Stomach smooth muscle (tissue), 2 donors: ENCODE measurements around the gene PTPN5.
"Not testable (repeated sequence)": the region's sequence is repeated elsewhere in the genome, so short reads cannot be mapped to it uniquely, and the experiment has no call there.

ENCODE experiments used
- H3K27ac ChIP-seq: one replicate; pipeline ENCODE4 v1.7.0; 2013; ENCODE audit warnings: mild to moderate bottlenecking, low read length, inconsistent platforms
- H3K27me3 ChIP-seq, 2 donors: one replicate each; pipeline ENCODE4 v1.7.0; 2013; ENCODE audit warnings: low read length in 2 of 2; ENCODE audit not compliant: insufficient read depth in 2 of 2, control insufficient read depth in 1 of 2
- H3K36me3 ChIP-seq, 2 donors: one replicate each; pipeline ENCODE4 v1.7.0; 2013; ENCODE audit warnings: low read length in 2 of 2; ENCODE audit not compliant: control insufficient read depth in 2 of 2, insufficient read depth in 2 of 2
- H3K4me1 ChIP-seq: one replicate; pipeline ENCODE4 v1.7.0; 2013; ENCODE audit warnings: low read length; ENCODE audit not compliant: control insufficient read depth, insufficient read depth
- H3K4me3 ChIP-seq, 2 donors: one replicate each; pipeline ENCODE4 v1.7.0; 2013; ENCODE audit warnings: low read length in 2 of 2
- H3K9ac ChIP-seq, 2 donors: one replicate each; pipeline ENCODE4 v1.7.0; 2013; ENCODE audit warnings: low read length in 2 of 2, mild to moderate bottlenecking in 1 of 2
- H3K9me3 ChIP-seq, 2 donors: one replicate each; pipeline ENCODE4 v1.7.0; 2013; ENCODE audit warnings: low read length in 2 of 2; ENCODE audit not compliant: control insufficient read depth in 2 of 2
- donor health status: healthy.
- donor health status: Pancreatic carcinoma.

The PTPN5 gene

GRCh38 chr11:18791207-18791968 is at the start of gene PTPN5:
Gene PTPN5, minus strand, starts transcription at chr11:18791798. Its CDS starts 19,840 bp downstream, at chr11:18771958.
- H3K27ac ChIP-seq, result no peak within 1 kb of the TSS
- peak within 1 kb of the TSS in 1 of 2 donors; percentile 40 for H3K4me3 ChIP-seq
- peaks cover 12 to 18% of the 10 kb centered on the region in 2 donors for H3K27me3 ChIP-seq
- H3K36me3 ChIP-seq, result no peaks in the 10 kb centered on the region
- H3K9me3 ChIP-seq, result no peaks in the 10 kb centered on the region
- peaks cover 6% of the 10 kb centered on the region for H3K4me1 ChIP-seq
- H3K9ac ChIP-seq, result no peak within 1 kb of the TSS

GRCh38 chr11:18836417-18836816 is 44.8 kb upstream of the PTPN5 start:
- Histone ChIP-seq H3K4me3 (no peak overlapping the region), H3K9me3 (peaks cover 3 to 7% of the 10 kb centered on the region in 2 donors), H3K9ac (no peak overlapping the region), H3K4me1 (no peaks in the 10 kb centered on the region), H3K36me3 (no peaks in the 10 kb centered on the region), H3K27me3 (peaks cover 2 to 3% of the 10 kb centered on the region in 2 donors), H3K27ac (no peak overlapping the region)

GRCh38 chr11:18834754-18835466 is 43.3 kb upstream of the PTPN5 start:
- Histone ChIP-seq H3K36me3 (no peaks in the 10 kb centered on the region), H3K27me3 (peaks cover 2 to 3% of the 10 kb centered on the region in 2 donors), H3K9me3 (peaks cover 3 to 7% of the 10 kb centered on the region in 2 donors), H3K9ac (no peak overlapping the region), H3K27ac (no peak overlapping the region), H3K4me3 (no peak overlapping the region), H3K4me1 (no peaks in the 10 kb centered on the region)

- H3K36me3 ChIP-seq, H3K27ac ChIP-seq, H3K27me3 ChIP-seq, H3K4me1 ChIP-seq, H3K9ac ChIP-seq, H3K9me3 ChIP-seq, H3K4me3 ChIP-seq: not testable (repeated sequence)
These were observed 28.6 kb upstream of the PTPN5 start for GRCh38 chr11:18820160-18820559.

- Histone ChIP-seq H3K27me3 (peaks cover 0 to 5% of the 10 kb centered on the region in 2 donors), H3K4me1 (no peaks in the 10 kb centered on the region), H3K9ac (no peak overlapping the region), H3K9me3 (no peaks in the 10 kb centered on the region), H3K27ac (no peak overlapping the region), H3K36me3 (no peaks in the 10 kb centered on the region), H3K4me3 (no peak overlapping the region)
These were observed 12.8 kb upstream of the PTPN5 start for GRCh38 chr11:18804199-18804999.

GRCh38 chr11:18802381-18803257 is 11.0 kb upstream of the PTPN5 start:
- Histone ChIP-seq H3K9ac (no peak overlapping the region), H3K27me3 (peaks cover 0 to 5% of the 10 kb centered on the region in 2 donors)

GRCh38 chr11:18798799-18799469 is 7.3 kb upstream of the PTPN5 start:
- H3K27ac ChIP-seq, result no peak overlapping the region
- H3K36me3 ChIP-seq, result no peaks in the 10 kb centered on the region
- no peaks in the 10 kb centered on the region for H3K4me1 ChIP-seq
- peaks cover 1 to 9% of the 10 kb centered on the region in 2 donors for H3K27me3 ChIP-seq
- H3K9me3 ChIP-seq, result no peaks in the 10 kb centered on the region
- H3K4me3 ChIP-seq, result no peak overlapping the region
- H3K9ac ChIP-seq, result no peak overlapping the region

More at GRCh38 chr11:18802381-18803257, 11.0 kb upstream of the PTPN5 start:
- Histone ChIP-seq H3K4me3 (no peak overlapping the region), H3K9me3 (no peaks in the 10 kb centered on the region), H3K4me1 (no peaks in the 10 kb centered on the region), H3K36me3 (no peaks in the 10 kb centered on the region), H3K27ac (no peak overlapping the region)

GRCh38 chr11:18794956-18795355 is 3.4 kb upstream of the PTPN5 start:
- no peak overlapping the region for H3K4me3 ChIP-seq
- H3K27ac ChIP-seq, result no peak overlapping the region
- no peaks in the 10 kb centered on the region for H3K36me3 ChIP-seq
- no peak overlapping the region for H3K9ac ChIP-seq
- H3K27me3 ChIP-seq, result peaks cover 12 to 17% of the 10 kb centered on the region in 2 donors
- no peaks in the 10 kb centered on the region for H3K9me3 ChIP-seq
- peaks cover 6% of the 10 kb centered on the region for H3K4me1 ChIP-seq

- no peak overlapping the region for H3K9ac ChIP-seq
- H3K27me3 ChIP-seq, result peaks cover 12 to 18% of the 10 kb centered on the region in 2 donors
- H3K4me3 ChIP-seq, result no peak overlapping the region
- no peak overlapping the region for H3K27ac ChIP-seq
- peaks cover 6% of the 10 kb centered on the region for H3K4me1 ChIP-seq
- no peaks in the 10 kb centered on the region for H3K9me3 ChIP-seq
- no peaks in the 10 kb centered on the region for H3K36me3 ChIP-seq
These were observed 1.2 kb upstream of the PTPN5 start for GRCh38 chr11:18792827-18793226.
